Measurements from ENCODE around the gene SIK3.

GRCh38 chr11:117037279-117037974 is 60.8 kb downstream of the SIK3 start:
- TF ChIP-seq CTCF (IDR thresholded peaks at IDR 0.05; ENCODE audit: insufficient read depth, low read length) (no peak), POLR2AphosphoS5 (IDR thresholded peaks at IDR 0.05; ENCODE audit: low read depth) (no peak), GABPA (IDR thresholded peaks at IDR 0.05; ENCODE audit: low read depth) (no peak), REST (IDR thresholded peaks at IDR 0.05; ENCODE audit: insufficient replicate concordance, low read depth) (no peak), SPI1 (IDR thresholded peaks at IDR 0.05; ENCODE audit: borderline replicate concordance, low read depth) (no peak)

Data from HL-60 (cell line).